ENCODE results near the gene IFT74. TPM values are rescaled to one million over a fixed set of nuclear protein-coding genes. Genes with fewer than 3 reads are reported as not detected.

IFT74 gene
- polyA plus RNA-seq (2013, experiment 1 of 2), result 15.0 TPM
- 23.2 TPM for polyA plus RNA-seq (2013, experiment 2 of 2)

DNA sequence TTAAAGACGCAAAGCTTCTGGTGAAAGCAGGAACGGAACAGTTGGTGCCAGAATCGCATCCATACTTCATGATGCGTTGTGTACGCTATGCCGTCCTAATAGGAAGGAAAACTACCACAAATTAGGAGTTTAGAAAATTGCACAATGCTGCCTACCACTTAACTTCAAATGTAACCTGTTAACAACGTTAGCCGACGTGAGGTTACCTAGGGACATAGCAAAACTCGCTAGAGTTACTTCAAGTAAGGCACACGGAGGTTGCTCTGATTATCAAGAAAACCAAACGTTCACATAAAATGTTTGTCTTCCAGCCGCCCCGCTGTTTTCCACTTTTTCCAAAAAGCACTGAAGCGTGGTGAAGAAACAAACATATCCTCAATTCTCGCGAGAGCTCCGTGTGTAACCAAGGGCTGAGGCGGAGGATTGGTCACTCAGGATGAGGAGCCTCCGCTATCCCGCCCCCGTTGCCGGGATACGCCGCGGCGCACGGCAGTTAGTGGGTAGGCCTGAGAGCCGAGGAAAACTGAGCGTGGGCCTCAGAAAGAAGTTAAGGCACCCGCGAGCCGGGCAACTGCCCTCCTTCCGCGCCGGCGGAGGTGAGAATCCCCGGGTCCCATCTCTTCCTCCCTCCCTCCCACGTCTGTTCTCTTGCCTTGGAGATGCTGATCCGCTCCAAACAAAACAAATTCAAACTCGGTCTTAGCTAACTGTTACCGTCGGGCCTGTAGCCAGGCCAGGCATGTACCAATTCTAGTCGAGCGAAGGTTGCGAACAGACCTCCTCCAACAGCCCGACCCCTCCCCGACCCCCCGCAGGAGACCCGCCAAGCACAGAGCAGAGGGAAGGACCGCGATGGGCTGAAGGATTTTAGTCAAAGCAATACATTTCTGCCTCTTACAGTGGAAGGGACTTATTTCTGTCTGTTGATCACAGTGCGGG is at the start of gene IFT74:
IFT74 (plus strand) TSS at position 492 of the 939 bp plus-strand sequence. CDS start 5,556 bp downstream, outside the sequence.
- 10 to 17% methylated on average over 42 to 46 of the region's 53 CpGs for WGBS, 2 experiments (ENCODE audit: insufficient coverage in 2 of 2)
- Histone ChIP-seq H3K4me3 (ENCODE audit: extremely low read depth, insufficient read depth, low read length, poor library complexity, severe bottlenecking) (peak within 1 kb of the TSS; percentile 60), H3K9me3 (ENCODE audit: control insufficient read depth, low read length) (no peaks in the 10 kb centered on the region), H3K4me1 (ENCODE audit: control insufficient read depth, insufficient read depth, low read length, poor library complexity, severe bottlenecking) (peaks cover 5% of the 10 kb centered on the region), H3K36me3 (ENCODE audit: control insufficient read depth, insufficient read depth, low read length) (no peaks in the 10 kb centered on the region), H3K27ac (ENCODE audit: low read depth, low read length, severe bottlenecking) (peak within 1 kb of the TSS; percentile 95)

DNA sequence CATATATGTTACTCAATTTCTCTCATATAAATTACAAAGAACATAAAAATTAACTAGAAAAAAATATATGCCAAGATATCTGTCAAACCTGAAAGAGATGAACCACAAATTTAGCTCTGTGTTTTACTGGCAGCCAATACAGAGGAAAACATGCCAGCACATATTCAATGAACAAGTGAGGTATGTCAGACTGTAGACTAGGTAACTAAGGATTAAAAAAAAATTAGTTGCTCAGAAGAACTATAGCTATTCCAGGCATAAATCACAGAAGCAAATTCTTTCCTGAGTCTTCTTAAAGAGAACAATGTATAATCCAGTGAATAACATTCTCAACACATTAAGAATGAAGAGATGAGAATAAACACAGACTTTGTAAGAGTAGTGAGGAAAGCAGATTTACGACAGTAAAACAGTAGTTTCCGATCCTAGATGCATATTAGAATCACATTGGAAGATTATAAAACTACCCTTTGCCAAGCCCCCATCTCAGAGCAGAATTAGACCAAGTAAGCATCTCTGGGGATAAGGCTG is 43.0 kb upstream of the IFT74 start:
- peaks cover 50% of the 10 kb centered on the region for H3K36me3 ChIP-seq (ENCODE audit: control insufficient read depth, insufficient read depth, low read length)
- H3K4me3 ChIP-seq (ENCODE audit: extremely low read depth, insufficient read depth, low read length, poor library complexity, severe bottlenecking), result no peak overlapping the region

DNA sequence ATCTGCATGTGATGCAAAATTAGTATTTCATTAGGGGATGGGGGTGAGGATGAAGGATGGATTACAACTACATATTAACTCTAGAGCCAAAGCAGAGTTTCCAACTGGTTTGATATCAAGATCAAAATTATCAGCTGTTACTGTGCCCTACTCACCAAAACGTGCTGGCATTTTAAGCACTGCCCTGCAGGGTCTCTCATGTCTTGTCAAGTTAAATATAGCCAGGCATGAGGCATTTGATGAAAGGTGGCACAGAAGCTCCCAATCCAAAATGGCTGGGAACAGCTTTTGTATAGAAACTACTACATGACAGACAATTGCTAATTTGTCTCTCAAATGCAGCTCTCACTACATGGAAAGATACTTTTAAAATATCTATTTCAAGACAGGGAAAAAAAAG is 36.5 kb upstream of the IFT74 start:
- no peak overlapping the region for H3K27ac ChIP-seq (ENCODE audit: low read depth, low read length, severe bottlenecking)
- H3K9me3 ChIP-seq (ENCODE audit: control insufficient read depth, low read length), result no peaks in the 10 kb centered on the region
- WGBS, 2 experiments (ENCODE audit: insufficient coverage in 2 of 2), result 83 to 100% methylated on average over 1 of the region's 1 CpG
- H3K4me3 ChIP-seq (ENCODE audit: extremely low read depth, insufficient read depth, low read length, poor library complexity, severe bottlenecking), result no peak overlapping the region
- H3K36me3 ChIP-seq (ENCODE audit: control insufficient read depth, insufficient read depth, low read length), result peaks cover 83% of the 10 kb centered on the region
- H3K4me1 ChIP-seq (ENCODE audit: control insufficient read depth, insufficient read depth, low read length, poor library complexity, severe bottlenecking), result no peaks in the 10 kb centered on the region

More for the DNA sequence above, 43.0 kb upstream of the IFT74 start:
- Histone ChIP-seq H3K9me3 (ENCODE audit: control insufficient read depth, low read length) (no peaks in the 10 kb centered on the region), H3K4me1 (ENCODE audit: control insufficient read depth, insufficient read depth, low read length, poor library complexity, severe bottlenecking) (no peaks in the 10 kb centered on the region), H3K27ac (ENCODE audit: low read depth, low read length, severe bottlenecking) (no peak overlapping the region)
- WGBS, 2 experiments (ENCODE audit: insufficient coverage in 2 of 2), result no CpG with 5 or more reads among the region's 2 CpGs

DNA sequence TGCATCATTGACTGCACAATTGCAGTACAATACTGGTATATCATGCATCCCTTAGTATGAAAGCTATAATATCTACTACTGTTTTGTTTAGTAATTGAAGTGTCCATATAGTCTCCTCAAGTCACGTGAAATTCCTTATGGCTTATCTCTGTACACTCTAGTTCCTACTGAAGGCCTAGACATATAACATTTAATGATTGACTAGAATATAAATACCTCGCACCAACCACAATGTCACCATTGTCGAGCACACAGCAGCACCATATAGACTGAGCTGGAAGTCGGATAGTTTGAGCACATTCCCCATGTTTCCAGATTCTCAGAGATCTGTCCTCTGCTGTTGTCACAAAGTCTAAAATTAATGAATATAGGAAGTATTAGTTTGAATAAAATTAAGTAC is 30.6 kb upstream of the IFT74 start:
- 100% methylated on average over 1 of the region's 4 CpGs; no CpG with 5 or more reads in 1 of the 2 experiments for WGBS, 2 experiments (ENCODE audit: insufficient coverage in 2 of 2)
- H3K9me3 ChIP-seq (ENCODE audit: control insufficient read depth, low read length), result no peaks in the 10 kb centered on the region
- no peak overlapping the region for H3K4me3 ChIP-seq (ENCODE audit: extremely low read depth, insufficient read depth, low read length, poor library complexity, severe bottlenecking)
- peaks cover 83% of the 10 kb centered on the region for H3K36me3 ChIP-seq (ENCODE audit: control insufficient read depth, insufficient read depth, low read length)
- H3K4me1 ChIP-seq (ENCODE audit: control insufficient read depth, insufficient read depth, low read length, poor library complexity, severe bottlenecking), result no peaks in the 10 kb centered on the region
- no peak overlapping the region for H3K27ac ChIP-seq (ENCODE audit: low read depth, low read length, severe bottlenecking)

DNA sequence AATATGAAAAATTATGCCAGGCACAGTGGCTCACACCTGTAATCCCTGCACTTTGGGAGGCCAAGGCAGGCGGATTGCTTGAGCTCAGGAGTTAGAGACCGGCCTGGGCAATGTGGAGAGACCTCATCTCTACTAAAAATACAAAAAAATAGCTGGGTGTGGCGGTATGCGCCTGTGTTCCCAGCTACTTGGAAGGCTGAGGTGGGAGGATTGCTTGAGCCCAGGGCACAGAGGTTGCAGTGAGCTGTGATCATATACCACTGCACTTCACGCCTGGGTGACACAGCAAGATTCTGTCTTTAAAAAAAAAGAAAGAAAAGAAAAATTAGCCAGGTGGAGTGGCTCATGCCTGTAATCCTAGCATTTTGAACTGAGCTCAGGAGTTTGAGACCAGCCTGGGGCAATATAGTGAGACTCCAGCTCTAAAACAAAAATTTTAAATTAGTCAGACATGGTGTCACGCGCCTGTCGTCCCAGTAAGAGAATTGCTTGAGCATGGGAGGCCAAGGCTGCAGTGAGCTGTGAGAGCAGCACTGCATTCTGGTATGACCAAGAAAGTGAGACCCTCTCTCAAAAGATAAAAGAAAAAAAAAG is 27.2 kb upstream of the IFT74 start:
- H3K4me3 ChIP-seq (ENCODE audit: extremely low read depth, insufficient read depth, low read length, poor library complexity, severe bottlenecking), result no peak overlapping the region
- no peaks in the 10 kb centered on the region for H3K9me3 ChIP-seq (ENCODE audit: control insufficient read depth, low read length)
- no peaks in the 10 kb centered on the region for H3K4me1 ChIP-seq (ENCODE audit: control insufficient read depth, insufficient read depth, low read length, poor library complexity, severe bottlenecking)
- 88 to 98% methylated on average over 6 to 7 of the region's 8 CpGs for WGBS, 2 experiments (ENCODE audit: insufficient coverage in 2 of 2)
- H3K36me3 ChIP-seq (ENCODE audit: control insufficient read depth, insufficient read depth, low read length), result peaks cover 63% of the 10 kb centered on the region
- no peak overlapping the region for H3K27ac ChIP-seq (ENCODE audit: low read depth, low read length, severe bottlenecking)

DNA sequence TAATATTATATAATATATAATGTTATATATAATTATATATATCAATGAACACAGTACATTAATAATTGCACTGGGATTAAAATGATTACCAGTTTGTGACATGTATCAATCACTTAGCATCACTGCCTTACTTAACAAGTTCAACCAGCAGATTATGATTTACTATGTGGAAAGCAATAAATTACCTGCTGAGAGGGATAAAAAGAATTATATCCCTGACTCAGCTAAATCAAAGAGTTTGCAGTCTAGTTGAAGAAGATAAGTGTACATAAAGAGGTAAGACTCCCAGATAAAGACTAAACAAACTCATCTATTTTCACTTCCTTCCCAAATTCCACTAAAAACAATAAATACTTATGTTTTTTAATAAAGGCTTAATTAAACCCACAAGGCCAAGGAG is 20.4 kb upstream of the IFT74 start:
- Histone ChIP-seq H3K4me3 (ENCODE audit: extremely low read depth, insufficient read depth, low read length, poor library complexity, severe bottlenecking) (no peak overlapping the region), H3K27ac (ENCODE audit: low read depth, low read length, severe bottlenecking) (no peak overlapping the region), H3K4me1 (ENCODE audit: control insufficient read depth, insufficient read depth, low read length, poor library complexity, severe bottlenecking) (no peaks in the 10 kb centered on the region), H3K36me3 (ENCODE audit: control insufficient read depth, insufficient read depth, low read length) (peaks cover 19% of the 10 kb centered on the region), H3K9me3 (ENCODE audit: control insufficient read depth, low read length) (peaks cover 10% of the 10 kb centered on the region)

DNA sequence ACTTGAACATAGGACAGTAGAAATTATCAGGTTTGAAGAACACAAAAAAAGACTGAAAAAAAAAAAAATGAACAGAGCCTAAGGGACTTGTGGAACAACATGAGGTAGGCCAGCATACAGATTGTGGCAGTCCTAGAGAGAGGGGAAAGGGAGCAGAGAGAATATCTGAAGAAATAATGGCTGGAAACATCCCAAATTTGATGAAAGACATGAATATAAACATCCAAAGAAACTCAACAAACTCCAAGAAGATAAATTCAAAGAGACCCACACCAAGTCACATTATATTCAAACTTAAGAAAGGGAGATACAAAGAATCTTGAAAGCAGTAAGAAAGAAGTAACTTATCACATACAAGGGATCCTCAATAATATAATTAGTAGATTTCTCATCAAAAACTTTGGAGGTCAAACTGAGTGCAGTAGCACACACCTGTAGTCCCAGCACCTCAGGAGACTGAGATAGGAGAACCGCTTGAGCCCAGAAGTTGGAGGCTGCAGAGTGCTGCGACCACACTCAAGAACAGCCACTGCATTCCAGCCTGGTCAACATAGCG is 18.3 kb upstream of the IFT74 start:
- Histone ChIP-seq H3K9me3 (ENCODE audit: control insufficient read depth, low read length) (peaks cover 10% of the 10 kb centered on the region), H3K36me3 (ENCODE audit: control insufficient read depth, insufficient read depth, low read length) (peaks cover 23% of the 10 kb centered on the region), H3K4me3 (ENCODE audit: extremely low read depth, insufficient read depth, low read length, poor library complexity, severe bottlenecking) (no peak overlapping the region), H3K4me1 (ENCODE audit: control insufficient read depth, insufficient read depth, low read length, poor library complexity, severe bottlenecking) (no peaks in the 10 kb centered on the region), H3K27ac (ENCODE audit: low read depth, low read length, severe bottlenecking) (no peak overlapping the region)
- WGBS, 2 experiments (ENCODE audit: insufficient coverage in 2 of 2), result 97 to 100% methylated on average over 1 to 3 of the region's 3 CpGs

DNA sequence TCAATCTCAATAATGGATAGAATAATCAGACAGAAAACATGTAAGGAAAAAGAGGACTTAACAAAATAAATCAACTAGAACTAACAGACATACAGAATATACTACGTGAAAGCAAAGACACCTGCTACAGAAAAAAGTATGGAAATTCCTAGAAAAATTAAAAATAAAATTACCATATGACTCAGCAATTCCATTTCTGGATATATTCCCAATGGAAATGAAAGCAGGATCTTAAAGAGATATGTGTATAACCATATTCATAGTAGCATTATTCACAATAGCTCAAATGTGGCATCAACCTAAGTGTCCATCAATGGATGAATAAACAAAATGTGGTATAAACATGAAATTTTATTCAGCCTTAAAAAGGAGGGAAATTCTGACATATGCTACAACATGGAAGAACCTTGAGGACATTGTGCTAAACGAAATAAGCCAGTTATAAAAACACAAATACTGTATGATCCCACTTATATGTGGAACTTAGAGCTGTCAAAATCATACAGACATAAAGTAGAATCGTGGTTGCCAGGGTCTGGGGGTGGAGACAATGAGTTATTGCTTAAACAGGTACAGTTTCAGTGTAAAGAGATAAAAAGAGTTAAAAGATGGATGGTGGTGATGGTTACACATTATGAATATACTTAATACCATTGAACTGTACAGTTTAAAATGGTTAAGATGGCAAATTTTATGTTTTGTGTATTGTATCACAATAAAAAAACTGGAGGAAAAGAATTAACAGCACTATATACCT is 16.1 kb upstream of the IFT74 start:
- H3K27ac ChIP-seq (ENCODE audit: low read depth, low read length, severe bottlenecking), result no peak overlapping the region
- no peak overlapping the region for H3K4me3 ChIP-seq (ENCODE audit: extremely low read depth, insufficient read depth, low read length, poor library complexity, severe bottlenecking)
- no peaks in the 10 kb centered on the region for H3K4me1 ChIP-seq (ENCODE audit: control insufficient read depth, insufficient read depth, low read length, poor library complexity, severe bottlenecking)
- peaks cover 30% of the 10 kb centered on the region for H3K36me3 ChIP-seq (ENCODE audit: control insufficient read depth, insufficient read depth, low read length)
- WGBS, 2 experiments (ENCODE audit: insufficient coverage in 2 of 2), result 100% methylated on average over 1 of the region's 3 CpGs; no CpG with 5 or more reads in 1 of the 2 experiments
- H3K9me3 ChIP-seq (ENCODE audit: control insufficient read depth, low read length), result peaks cover 10% of the 10 kb centered on the region

DNA sequence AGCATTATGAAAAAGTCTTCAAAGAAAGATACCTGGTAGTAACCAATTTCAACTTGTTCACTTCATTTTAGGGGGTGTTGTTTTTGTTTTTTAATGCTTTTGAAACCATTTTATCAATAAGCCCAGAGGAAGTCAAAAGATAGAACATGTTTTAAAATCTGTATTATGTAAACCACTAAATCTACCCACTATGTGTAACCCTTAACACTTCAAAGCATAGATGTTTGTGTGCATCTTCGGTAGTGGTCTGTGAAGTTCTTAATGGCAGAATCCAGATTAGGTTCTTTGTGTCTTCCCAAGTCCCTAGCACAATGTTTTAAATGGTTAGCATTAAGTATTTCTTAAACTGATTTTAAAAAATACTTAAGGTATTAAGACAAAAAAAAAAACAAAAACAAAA is 15.4 kb upstream of the IFT74 start:
- peaks cover 30% of the 10 kb centered on the region for H3K36me3 ChIP-seq (ENCODE audit: control insufficient read depth, insufficient read depth, low read length)
- no CpG with 5 or more reads among the region's 1 CpG for WGBS, 2 experiments (ENCODE audit: insufficient coverage in 2 of 2)
- no peak overlapping the region for H3K27ac ChIP-seq (ENCODE audit: low read depth, low read length, severe bottlenecking)
- H3K4me3 ChIP-seq (ENCODE audit: extremely low read depth, insufficient read depth, low read length, poor library complexity, severe bottlenecking), result no peak overlapping the region
- H3K4me1 ChIP-seq (ENCODE audit: control insufficient read depth, insufficient read depth, low read length, poor library complexity, severe bottlenecking), result no peaks in the 10 kb centered on the region
- peaks cover 10% of the 10 kb centered on the region for H3K9me3 ChIP-seq (ENCODE audit: control insufficient read depth, low read length)

DNA sequence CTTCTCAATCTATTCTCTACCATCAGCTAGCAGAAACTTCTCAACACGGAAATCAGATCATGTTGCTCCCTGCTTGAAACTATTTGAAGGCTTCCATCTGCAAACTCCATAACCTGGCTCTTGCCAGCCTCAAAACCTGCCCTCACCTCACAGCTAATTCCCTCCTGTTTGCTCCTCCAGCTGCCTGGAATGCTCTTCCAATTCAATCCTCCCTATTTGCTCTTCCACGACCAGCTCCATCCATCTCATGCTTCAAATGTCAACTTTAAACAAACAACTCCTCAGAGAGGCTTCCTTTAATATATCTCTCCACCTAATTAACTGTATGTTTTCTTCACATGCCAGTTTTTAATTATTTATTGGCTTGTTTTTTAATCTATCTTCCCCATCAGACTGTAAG is 10.6 kb upstream of the IFT74 start:
- Histone ChIP-seq H3K27ac (ENCODE audit: low read depth, low read length, severe bottlenecking) (no peak overlapping the region), H3K4me1 (ENCODE audit: control insufficient read depth, insufficient read depth, low read length, poor library complexity, severe bottlenecking) (no peaks in the 10 kb centered on the region), H3K36me3 (ENCODE audit: control insufficient read depth, insufficient read depth, low read length) (peaks cover 30% of the 10 kb centered on the region), H3K4me3 (ENCODE audit: extremely low read depth, insufficient read depth, low read length, poor library complexity, severe bottlenecking) (peak overlapping the region; percentile 96), H3K9me3 (ENCODE audit: control insufficient read depth, low read length) (no peaks in the 10 kb centered on the region)
- 20 to 23% methylated on average over 2 of the region's 2 CpGs for WGBS, 2 experiments (ENCODE audit: insufficient coverage in 2 of 2)

All from mesodermal cell (in vitro differentiated cells).